SK-N-MC (cell line): Measurements from ENCODE around the gene MYO15B.

Source experiments
- EZH2 ChIP-seq: fragments of 200-600 bp; sonication (generic); IDR thresholded peaks from one replicate; pipeline ENCODE4 v1.6.1; 2017; ENCODE audit warnings: antibody characterized with exemption
- FOXP2 ChIP-seq: optimal IDR thresholded peaks from 2 replicates; pipeline ENCODE3; 2011; ENCODE audit warnings: mild to moderate bottlenecking, moderate library complexity; ENCODE audit not compliant: insufficient read depth; ENCODE audit errors: extremely low read length, control extremely low read depth
- POLR2AphosphoS5 ChIP-seq: IDR thresholded peaks from 2 replicates; pipeline ENCODE4 v1.6.1; 2012; ENCODE audit warnings: mild to moderate bottlenecking, low read depth, low read length, borderline replicate concordance

DNA sequence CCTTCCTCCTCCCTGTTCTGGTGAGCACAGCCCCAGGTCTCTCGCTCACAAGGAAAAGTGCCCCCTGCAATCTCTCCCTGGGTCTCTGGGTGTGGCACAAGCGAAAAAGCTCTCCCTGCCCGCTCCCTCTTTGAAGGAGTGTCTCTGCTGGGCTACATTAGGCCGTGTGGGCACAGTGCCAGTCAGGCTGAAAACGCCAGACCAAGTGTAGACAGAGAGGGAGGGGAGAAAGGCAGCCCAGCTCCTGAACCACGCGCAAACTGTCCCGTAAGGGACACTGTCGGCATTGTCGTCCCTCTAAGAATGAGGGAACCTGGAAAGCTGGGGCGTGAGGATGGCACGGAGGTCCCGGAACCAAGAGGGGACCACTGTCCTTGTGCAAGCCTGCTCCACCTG is 49.5 kb downstream of the MYO15B start:
- TF ChIP-seq FOXP2 (no peak), POLR2AphosphoS5 (no peak), EZH2 (no peak)
